OCI-M2 (cell line): ENCODE data around the gene SMAD3.
A peak's percentile ranks its signal among the peaks of the same experiment; 100 is the strongest.

Experiments
- DNase-seq: peaks from one replicate; lab custom pipeline; 2025; ENCODE audit not compliant: unreplicated experiment; lab: John Stamatoyannopoulos, UW

Gene SMAD3

DNA sequence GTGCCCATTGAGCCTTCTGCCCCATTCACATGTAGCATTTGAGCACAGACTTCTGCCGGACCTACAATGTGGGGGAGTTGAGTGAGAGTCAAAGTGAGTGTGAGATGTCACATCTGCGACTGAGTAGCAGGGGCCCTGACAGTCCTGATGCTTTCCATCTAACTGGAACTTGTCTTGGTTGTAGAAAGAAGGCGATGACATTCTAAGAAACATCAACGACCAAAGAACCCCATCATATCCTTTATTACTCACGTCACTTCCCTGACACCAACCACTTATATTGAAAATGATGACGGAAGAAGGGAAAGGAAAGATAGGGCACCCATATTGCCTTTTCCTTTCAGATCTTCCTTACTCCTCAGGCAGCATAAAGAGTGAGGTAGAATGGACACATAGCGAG lies 30.5 kb downstream of the SMAD3 start:
- DNase-seq = no peak

DNA sequence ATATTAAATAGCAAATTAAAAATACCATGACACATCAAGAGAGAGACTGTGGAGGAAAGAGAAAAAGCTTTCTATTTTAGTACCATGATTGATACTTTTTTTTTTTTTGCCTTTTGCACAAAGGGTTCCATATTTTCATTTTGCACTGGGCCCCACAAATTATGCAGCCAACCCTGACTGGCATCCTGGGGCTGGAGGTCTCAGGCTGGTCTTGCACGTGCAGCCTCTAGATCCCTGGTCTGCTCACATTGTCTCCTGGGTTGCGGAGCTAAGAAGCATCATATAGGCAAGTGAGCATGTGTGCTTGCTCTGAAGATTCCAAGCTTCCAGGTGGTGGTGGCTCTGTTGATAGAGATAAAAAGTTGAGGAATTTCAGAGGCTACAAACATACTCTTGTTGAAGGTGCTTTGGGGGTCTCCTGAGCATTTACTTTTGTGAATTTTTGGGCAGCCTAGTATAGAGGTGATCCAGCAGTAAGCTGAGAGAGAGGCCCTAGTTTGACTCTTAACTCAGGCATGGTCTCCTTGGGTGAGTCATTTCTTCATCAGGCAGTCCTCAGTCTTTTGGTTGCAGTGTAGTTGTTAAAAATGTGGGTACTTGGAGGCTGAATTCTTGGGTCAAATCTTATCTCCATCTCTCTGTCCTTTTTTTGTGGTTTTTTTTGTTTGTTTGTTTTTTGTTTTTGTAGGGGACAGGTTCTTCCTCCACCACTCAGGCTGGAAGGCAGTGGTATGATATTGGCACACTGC lies 31.3 kb downstream of the SMAD3 start:
- DNase-seq = no peak

DNA sequence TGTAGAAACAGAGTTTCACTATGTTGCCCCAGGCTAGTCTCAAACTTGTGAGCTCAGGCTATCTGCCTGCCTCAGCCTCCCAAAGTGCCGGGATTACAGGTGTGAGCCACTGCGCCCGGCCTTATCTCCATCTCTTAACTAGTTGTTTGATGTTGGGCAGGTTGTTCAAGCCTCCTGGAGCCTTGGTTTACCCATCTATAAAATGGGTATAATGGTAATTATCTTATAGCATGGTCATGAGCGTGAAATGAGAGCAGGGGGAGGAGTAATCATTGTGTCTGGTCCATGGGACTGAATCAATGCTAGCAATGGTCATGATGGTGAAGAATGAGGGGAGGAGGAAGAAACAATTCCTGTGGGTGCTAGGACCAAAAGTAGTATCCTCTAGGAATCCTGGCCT lies 32.0 kb downstream of the SMAD3 start:
- no peak for DNase-seq

DNA sequence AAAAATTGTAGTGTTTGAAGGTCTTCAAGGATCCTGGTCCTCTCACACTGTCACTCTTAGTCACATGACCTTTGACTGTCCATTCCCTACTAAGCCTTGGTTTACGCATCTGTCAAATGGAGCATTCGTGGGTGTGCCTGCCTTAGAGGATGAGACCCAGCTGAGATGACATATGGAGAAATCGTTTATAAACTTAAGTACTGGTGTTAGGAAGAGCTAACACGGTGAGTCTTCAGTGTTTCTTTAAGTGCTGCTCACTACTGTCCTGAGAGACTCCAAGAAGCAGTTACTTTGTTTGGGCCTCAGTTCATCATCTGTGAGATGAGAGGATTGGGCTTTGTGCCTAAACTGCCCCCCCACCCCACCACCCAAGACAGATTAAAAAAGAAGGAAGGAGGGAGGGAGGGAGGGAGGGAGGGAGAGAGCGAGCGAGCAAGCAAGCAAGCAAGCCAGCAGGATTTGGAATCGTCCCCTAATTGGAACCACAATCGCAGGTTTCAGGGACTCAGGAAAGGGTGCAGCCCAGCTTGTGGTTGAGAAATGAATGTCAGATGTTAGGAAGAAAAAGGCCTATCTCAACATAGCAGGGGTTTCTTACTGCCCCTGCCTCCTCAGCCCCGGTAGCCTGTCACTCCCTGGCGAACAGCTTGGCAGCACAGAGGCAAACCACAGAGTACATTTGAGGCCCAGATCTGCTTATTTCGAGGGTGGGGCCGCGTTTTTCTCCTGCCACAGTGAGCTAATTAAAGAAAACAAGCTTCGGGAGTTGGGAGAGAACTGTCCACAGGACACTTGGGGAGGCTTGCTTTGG lies 32.7 kb downstream of the SMAD3 start:
- peak; percentile 62 for DNase-seq

DNA sequence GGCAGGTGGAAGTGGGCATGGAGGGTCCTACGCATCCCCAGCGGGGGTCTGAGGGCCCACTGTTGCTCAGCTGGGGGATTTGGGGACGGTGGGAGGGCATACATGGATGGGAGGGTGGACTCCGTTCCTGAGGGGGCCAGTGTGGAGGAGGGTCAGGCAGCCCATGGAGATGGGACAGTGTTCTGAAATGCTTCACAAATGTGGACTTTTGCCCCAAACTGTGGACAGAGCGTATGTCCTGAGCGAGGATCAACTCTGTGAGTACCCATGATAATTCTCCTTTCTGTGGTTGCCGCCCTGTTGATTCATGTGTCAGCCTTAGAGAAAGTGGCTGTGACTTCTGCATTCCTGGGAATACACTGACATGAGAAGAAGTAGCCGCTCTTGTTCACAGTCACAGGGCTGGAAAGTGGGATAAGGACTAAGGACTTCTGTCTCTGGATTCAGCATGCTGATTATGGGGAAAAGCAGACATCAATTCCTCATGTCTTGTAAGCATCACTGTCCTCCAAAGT lies 33.4 kb downstream of the SMAD3 start:
- no peak for DNase-seq

DNA sequence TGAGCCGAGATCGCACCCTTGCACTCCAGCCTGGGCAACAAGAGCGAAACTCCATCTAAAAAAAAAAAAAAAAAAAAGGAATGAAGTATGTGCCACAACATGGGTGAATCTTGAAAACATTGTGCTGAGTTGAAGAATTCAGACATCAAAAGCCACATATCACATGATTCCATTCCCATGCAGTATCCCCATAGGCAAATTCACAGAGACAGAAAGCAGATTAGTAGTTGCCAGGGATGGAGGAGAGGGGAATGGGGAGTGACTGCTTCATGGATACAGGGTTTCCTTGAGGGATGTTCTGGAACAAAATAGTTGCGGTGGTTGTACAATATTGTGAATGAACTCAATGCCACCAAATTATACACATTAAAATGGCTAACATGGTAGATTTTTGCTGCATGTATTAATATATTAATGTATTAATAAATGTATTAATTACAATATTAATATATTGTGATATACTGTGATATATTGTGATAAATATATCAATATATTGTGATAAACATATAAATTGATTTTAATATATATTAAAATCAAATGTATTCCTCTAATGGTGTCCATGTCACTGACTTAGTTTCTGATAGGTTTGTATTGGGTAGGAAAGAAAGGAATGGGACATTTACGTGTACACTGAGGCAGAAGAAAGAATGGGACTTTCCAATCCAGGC lies 34.9 kb downstream of the SMAD3 start:
- no peak for DNase-seq

DNA sequence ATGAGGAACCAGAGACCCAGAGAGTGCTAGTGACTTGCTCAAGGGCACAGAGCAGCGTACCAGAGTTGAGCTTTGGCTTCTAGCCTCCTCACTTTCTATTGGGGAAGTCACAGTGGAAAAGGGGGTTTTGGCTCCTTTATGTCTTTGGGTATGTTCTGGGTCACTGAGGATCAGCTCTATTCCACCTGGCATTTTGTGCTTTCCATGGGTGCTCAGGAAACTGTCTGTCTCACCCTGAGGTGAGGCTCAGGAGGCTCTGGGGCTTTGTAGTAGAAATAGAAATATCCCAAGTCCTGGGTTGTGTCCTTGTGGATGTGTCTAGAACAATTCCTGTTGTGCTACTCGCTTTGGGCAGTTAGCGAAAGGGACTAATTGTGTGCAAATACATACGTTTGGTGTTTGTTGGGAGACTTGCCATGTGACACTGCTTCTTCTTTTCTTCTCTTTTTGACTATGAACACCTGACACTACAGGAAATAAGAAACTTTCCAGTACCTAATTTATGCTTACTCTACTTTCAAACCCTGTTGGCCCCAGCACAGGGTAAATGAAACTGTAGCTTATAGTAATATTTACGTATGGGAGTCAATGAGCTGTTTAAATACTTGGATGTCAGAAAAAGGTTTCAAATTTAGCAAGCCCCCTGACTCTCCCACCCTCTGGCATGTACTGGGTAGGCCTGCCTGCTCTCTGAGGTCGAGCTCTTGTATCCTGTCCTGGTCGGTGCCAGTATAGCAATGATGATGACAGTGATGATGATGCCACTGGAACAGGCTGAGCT lies 35.6 kb downstream of the SMAD3 start:
- DNase-seq = no peak

DNA sequence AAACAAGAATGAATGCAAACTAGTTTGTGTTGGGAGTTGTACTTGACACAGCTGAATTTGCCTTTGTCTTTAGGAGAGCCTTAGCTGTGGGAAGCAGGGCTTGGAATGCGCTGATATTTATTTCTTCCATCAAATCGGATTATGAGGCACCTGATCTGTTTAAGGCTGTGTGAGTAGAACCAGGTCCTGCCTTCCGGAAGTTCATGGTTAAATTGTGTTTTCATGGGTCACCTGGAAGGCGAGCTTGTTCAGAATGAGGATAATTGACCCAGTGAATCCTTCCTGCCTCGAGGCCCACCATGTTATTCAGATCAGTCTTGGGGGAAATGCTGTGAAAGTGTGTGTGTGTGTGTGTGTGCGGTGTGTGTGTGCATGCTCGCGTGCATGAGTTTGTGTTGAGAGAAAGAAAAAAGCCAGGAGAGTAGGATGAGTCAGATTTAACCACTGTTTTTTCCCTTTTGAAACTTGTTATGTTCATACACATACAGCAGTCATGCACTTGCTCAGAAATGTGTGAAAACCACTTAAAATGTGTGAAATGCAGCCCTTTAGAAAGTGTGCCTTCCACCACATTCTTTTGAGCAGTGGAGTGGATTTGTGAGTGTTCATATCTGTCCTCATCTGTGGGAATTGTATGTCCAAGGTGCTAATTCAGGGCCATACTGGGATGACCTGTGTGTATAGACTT lies 36.7 kb downstream of the SMAD3 start:
- no peak for DNase-seq

DNA sequence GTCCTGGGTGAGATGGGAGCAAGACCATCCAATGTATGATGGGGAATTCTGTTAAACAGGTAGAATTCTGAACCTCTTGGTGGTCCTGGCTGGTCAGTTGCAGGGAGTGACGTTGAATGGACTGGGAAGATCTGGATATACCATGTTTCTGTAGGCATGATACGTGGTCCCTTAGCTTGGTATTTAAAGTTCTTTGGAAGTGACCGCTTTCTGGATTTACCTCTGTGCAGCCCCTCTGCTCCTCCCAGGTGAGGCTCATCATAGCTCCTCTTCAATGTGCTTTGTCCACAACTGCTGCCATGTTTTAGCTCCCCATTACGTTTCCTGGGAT lies 37.2 kb downstream of the SMAD3 start:
- no peak for DNase-seq

DNA sequence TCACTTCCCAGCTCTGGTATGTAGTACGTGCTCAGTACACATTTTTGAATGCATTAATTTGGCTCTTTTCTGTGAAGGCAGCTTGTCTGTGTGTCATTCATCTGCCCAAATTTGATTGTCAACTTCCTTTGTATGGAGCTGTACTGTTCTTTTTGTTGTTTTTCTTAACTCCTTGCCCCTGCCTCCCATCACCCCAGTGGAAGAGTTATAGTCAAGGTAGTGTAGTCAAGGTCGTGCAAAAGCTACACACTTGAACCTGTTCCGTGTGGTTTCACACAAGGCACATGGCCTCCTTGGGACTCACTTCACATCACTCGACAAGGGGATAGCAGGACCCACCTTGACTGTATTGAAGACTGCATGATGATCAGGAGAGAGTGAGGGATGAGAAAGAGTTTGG lies 37.6 kb downstream of the SMAD3 start:
- DNase-seq = no peak

DNA sequence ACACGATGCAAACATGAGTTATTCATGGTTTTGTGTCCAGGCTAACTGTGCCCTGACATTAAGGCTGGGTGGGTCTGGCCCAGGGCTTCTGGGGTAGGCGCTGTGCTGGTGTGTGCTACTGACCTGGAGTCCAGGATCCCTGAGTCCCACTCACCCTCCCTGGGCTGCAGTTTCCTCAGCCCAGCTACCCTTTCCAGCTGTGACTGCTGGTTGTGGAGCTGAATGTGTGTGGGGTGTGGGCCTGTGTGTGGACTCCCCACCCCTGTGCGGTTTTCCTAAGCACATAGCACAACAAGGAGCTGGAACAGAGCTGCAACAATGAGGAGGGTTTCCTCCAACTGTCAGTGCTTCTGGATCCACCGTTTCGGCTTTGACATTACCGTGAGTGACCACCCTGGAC lies 38.0 kb downstream of the SMAD3 start:
- no peak for DNase-seq

DNA sequence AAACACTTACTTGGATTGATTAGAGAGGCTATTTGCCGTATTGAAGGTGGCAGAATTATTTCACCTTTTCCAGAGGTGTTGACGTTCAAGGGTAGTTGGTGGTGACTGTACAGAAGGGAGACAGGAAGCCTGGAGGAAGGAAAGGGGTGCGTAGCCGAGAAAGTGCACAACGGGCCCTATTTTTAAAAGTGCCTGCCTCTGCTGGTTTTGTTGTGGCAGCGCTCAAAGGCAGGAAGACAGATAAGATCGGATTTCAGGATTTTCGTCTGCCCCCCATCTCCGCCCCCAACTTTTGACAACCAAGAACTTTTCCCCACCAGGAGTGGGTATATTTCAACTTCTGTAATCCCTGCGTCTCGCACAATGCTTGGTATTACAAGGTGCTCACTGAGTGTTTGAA lies 38.5 kb downstream of the SMAD3 start:
- no peak for DNase-seq

DNA sequence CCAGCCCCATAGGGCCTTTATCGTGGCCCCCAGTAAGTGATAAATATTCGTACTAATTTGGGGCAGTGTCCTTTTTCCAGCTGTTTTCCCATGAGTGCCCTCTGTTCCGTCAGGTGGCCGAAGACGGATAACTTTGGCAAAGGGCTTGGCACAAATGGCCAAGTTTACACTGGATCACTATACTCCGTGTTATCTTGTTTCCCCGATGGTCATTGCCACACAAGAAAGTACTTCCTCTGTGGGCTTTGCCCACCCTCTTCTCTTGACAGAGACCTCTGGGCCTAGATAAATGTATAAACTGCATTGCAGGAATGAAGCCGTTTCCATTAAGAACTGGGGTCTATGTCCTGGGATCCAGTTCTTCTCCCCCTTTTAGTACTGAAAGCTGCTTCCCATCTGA lies 39.1 kb downstream of the SMAD3 start:
- DNase-seq = no peak

DNA sequence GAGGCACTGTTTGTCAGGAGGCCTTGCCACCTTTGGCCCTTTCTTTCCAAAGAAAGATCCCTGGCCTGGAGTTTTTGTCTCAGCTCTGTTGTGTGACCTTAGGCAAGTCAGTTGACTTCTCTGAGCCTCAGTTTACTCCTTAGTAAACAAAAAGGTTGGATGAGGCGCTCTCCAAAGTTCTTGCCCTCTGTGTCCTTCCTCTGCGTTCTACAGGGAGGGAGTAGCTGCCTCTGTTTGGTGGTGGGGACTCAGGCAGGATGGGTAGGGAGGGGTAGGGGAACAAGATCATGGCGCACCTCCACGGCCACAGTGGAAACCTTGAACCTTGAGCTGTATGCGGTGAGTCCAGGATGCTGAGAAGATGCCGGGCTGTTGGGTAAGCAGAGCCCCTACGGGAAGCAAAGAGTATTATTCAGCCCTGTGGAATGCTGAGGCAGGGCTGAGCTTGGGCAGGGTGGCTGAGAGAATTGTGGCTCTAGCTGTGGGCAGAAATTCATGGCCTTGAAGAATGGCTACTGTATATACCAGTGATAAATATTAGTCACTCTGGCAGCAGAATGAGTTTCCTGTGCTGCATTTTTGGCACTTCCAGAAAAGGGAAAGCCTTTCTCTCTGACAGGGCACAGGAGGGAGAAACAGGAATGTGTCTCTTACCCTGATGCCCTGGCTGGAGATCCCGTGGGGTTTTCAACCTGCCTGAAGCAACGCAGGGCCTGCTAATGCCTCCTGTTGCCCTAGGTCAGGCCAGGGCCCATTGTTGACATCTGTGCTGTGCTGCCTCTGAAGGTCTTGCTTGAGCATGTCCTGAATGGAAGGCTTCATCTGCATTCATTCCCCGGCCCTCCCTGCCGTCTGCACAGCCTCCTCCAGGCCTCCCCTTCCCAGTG lies 39.9 kb downstream of the SMAD3 start:
- no peak for DNase-seq

DNA sequence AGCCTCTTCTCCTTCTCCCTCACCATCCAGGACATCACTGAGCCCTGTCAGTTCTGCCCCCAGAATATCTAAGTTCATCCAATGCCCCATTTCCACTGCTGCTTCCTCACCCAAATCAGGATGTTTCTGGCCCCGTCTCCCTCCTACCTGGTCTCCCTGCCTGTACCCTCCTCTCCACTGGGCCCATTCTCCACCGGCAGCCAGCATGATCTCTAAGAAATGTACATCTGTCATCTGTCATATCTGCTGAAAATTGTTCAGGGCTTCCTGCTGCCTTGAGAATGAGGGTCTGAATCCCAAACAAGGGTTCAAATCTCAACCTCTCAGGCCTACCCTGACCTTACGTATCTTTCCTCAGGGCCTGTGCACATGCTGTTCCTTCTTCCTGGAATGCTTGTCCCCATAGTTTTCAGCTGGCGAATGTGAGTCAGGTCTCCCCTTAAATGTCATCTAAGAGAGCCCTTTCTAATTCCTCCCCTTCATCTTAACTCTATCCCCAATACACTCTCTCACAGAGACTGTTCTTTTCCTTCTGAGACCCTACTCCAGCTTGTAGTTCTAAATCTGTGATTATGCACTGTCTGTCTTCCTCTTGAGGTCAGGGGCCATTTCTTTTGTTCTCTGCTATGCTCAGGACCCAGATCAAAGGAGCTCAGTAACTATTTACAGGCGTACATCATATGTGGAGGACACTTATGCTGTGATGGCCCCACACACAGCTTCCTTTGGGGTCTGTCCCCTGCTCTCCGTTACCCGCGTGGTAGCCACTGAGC lies 40.8 kb downstream of the SMAD3 start:
- no peak for DNase-seq

DNA sequence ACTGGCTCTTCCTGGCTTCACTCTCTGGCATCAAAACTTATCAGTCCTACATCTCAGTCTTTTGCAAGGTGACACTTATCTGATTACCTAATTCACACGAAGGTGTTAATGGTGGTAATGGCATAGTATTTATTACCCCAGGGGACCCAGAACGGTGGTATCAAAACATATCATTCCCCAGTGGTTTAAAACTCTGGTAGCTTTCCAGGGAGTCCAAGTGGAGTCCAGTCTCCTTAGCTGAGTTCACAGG lies 41.3 kb downstream of the SMAD3 start:
- no peak for DNase-seq

DNA sequence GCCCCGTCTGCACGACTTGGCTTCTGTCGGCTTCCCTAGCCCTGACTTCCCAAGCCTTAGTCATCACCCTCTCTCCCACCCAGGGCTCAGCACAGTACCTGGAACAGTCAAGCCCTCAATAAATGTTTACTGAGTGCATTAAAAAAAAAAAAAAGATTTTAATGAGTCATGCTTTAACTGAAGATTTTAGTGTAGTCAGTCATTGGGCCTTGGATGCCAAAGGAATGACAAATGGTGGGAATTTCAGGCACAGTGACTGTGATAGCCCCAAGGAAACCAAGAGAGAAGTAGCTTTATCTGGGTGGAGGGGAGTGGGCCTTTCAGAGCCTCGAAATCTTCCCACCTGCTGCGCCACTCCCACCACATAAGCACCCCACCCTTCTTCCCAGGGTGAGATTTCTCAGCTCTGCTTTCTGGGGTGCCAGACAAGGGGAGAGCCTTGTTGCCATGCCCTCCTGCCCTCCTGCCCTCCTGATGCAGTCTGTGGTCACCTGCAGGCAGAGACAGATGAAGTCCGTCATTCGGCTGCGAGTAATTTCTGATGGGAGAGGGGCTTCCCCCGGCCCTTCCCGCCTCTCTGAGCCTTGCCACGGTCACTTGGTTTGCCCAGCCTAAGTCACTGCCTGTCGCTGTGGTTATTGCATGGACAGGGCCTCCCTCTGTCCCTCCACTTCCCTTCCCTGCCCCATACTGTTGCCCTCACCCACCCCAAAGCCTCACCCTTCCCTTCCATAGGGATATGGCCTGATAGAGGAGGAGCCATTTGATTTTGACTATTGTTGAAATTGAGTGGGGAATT lies 41.8 kb downstream of the SMAD3 start:
- no peak for DNase-seq
